Activated CD4-positive, alpha-beta memory T cell treated with anti-CD3 and anti-CD28 coated beads for 36 hours (primary cell): ENCODE measurements around the gene NKX6-2. TPM values are rescaled to one million over a fixed set of nuclear protein-coding genes. Genes with fewer than 3 reads are reported as not detected.

Source experiments
- CTCF ChIA-PET: fragments of 350-600 bp; sonication (Branson Sonifier 250); formaldehyde crosslinking; loops from one replicate; lab custom pipeline; 2021; ENCODE audit warnings: antibody characterized with exemption, inconsistent platforms; lab: Charles Lee
- POLR2A ChIA-PET: fragments of 350-600 bp; sonication (Branson Sonifier 250); formaldehyde crosslinking; loops from one replicate; lab custom pipeline; 2021; ENCODE audit warnings: antibody characterized with exemption; lab: Charles Lee
- DNase-seq: peaks from one replicate; pipeline ENCODE4 v3.0.0-alpha.2; 2020
- H3K27ac Mint-ChIP-seq: one replicate; pipeline ENCODE4 v1.8.0; 2021; ENCODE audit warnings: mixed read lengths
- H3K27me3 Mint-ChIP-seq: one replicate; pipeline ENCODE4 v1.8.0; 2021; ENCODE audit warnings: mixed read lengths
- H3K36me3 Mint-ChIP-seq: one replicate; pipeline ENCODE4 v1.8.0; 2021; ENCODE audit warnings: mixed read lengths
- H3K4me1 Mint-ChIP-seq: one replicate; pipeline ENCODE4 v1.8.0; 2021; ENCODE audit warnings: low read depth, mixed read lengths
- H3K4me3 Mint-ChIP-seq: one replicate; pipeline ENCODE4 v1.8.0; 2021; ENCODE audit warnings: mild to moderate bottlenecking, mixed read lengths
- H3K9me3 Mint-ChIP-seq: one replicate; pipeline ENCODE4 v1.8.0; 2021; ENCODE audit warnings: mixed read lengths
- intact Hi-C: fragments of 100-400 bp; cut with micrococcal nuclease; formaldehyde crosslinking; loops from one replicate; pipeline ENCODE4 v1.15.1; 2023
- total RNA-seq, 2 experiments: library from RNA; stranded (reverse); gene quantifications; one replicate each; pipeline ENCODE4 v1.2.3, GENCODE V29; 2021

The NKX6-2 gene
- total RNA-seq, 2 experiments from 2014 or later = not detected

GRCh38 chr10:132753596-132753995 lies 32.4 kb downstream of the NKX6-2 start:
- DNase-seq = no peak
- CTCF ChIA-PET = no interaction called here
- Mint-ChIP-seq H3K4me1 (no peaks in the 10 kb centered on the region), H3K27me3 (no peaks in the 10 kb centered on the region), H3K27ac (no peak overlapping the region), H3K36me3 (peaks cover 31% of the 10 kb centered on the region), H3K9me3 (peaks cover 16% of the 10 kb centered on the region), H3K4me3 (no peak overlapping the region)
- intact Hi-C loops = no loop called here
- POLR2A ChIA-PET = no interaction called here

- no peak for DNase-seq
- ChIA-PET CTCF (no interaction called here), POLR2A (no interaction called here)
- Mint-ChIP-seq H3K9me3 (peaks cover 16% of the 10 kb centered on the region), H3K27ac (no peak overlapping the region), H3K4me1 (no peaks in the 10 kb centered on the region), H3K27me3 (no peaks in the 10 kb centered on the region), H3K36me3 (peaks cover 31% of the 10 kb centered on the region), H3K4me3 (no peak overlapping the region)
- intact Hi-C loops = no loop called here
Measured at GRCh38 chr10:132752961-132753360, 33.0 kb downstream of the NKX6-2 start.

- intact Hi-C loops = no loop called here
- Mint-ChIP-seq H3K36me3 (peaks cover 30% of the 10 kb centered on the region), H3K27ac (no peak overlapping the region), H3K4me1 (no peaks in the 10 kb centered on the region), H3K27me3 (no peaks in the 10 kb centered on the region), H3K4me3 (no peak overlapping the region), H3K9me3 (peaks cover 16% of the 10 kb centered on the region)
- POLR2A ChIA-PET = no interaction called here
- peak; percentile 11 for DNase-seq
- CTCF ChIA-PET = no interaction called here
Measured at GRCh38 chr10:132752378-132752777, 33.6 kb downstream of the NKX6-2 start.

GRCh38 chr10:132750936-132751335 lies 35.0 kb downstream of the NKX6-2 start:
- Mint-ChIP-seq H3K4me1 (no peaks in the 10 kb centered on the region), H3K9me3 (peaks cover 9% of the 10 kb centered on the region), H3K27me3 (no peaks in the 10 kb centered on the region), H3K36me3 (peaks cover 20% of the 10 kb centered on the region), H3K4me3 (no peak overlapping the region), H3K27ac (no peak overlapping the region)
- DNase-seq = no peak
- POLR2A ChIA-PET = no interaction called here
- CTCF ChIA-PET = no interaction called here
- intact Hi-C loops = no loop called here

GRCh38 chr10:132749371-132749795 lies 36.6 kb downstream of the NKX6-2 start:
- Mint-ChIP-seq H3K4me3 (no peak overlapping the region), H3K4me1 (no peaks in the 10 kb centered on the region), H3K9me3 (no peaks in the 10 kb centered on the region), H3K27ac (no peak overlapping the region), H3K27me3 (no peaks in the 10 kb centered on the region), H3K36me3 (peaks cover 9% of the 10 kb centered on the region)
- intact Hi-C loops = no loop called here
- DNase-seq = no peak
- POLR2A ChIA-PET = no interaction called here
- CTCF ChIA-PET = no interaction called here

- H3K4me1 Mint-ChIP-seq = no peaks in the 10 kb centered on the region
- POLR2A ChIA-PET = no interaction called here
- no peak overlapping the region for H3K4me3 Mint-ChIP-seq
- H3K36me3 Mint-ChIP-seq = peaks cover 4% of the 10 kb centered on the region
- H3K9me3 Mint-ChIP-seq = no peaks in the 10 kb centered on the region
- no peaks in the 10 kb centered on the region for H3K27me3 Mint-ChIP-seq
- CTCF ChIA-PET = no interaction called here
- intact Hi-C loops = no loop called here
- DNase-seq = no peak
- H3K27ac Mint-ChIP-seq = no peak overlapping the region
Measured at GRCh38 chr10:132748545-132749370, 37.2 kb downstream of the NKX6-2 start.

GRCh38 chr10:132748135-132748534 lies 37.8 kb downstream of the NKX6-2 start:
- Mint-ChIP-seq H3K36me3 (no peaks in the 10 kb centered on the region), H3K9me3 (no peaks in the 10 kb centered on the region), H3K4me3 (no peak overlapping the region), H3K4me1 (no peaks in the 10 kb centered on the region), H3K27me3 (no peaks in the 10 kb centered on the region), H3K27ac (no peak overlapping the region)
- CTCF ChIA-PET = no interaction called here
- intact Hi-C loops = no loop called here
- POLR2A ChIA-PET = no interaction called here
- no peak for DNase-seq

GRCh38 chr10:132746801-132747625 lies 38.9 kb downstream of the NKX6-2 start:
- ChIA-PET CTCF (no interaction called here), POLR2A (no interaction called here)
- Mint-ChIP-seq H3K9me3 (no peaks in the 10 kb centered on the region), H3K36me3 (no peaks in the 10 kb centered on the region), H3K27ac (no peak overlapping the region), H3K4me1 (no peaks in the 10 kb centered on the region), H3K4me3 (no peak overlapping the region), H3K27me3 (no peaks in the 10 kb centered on the region)
- DNase-seq = no peak
- intact Hi-C loops = no loop called here

- DNase-seq = no peak
- intact Hi-C loops = no loop called here
- Mint-ChIP-seq H3K4me1 (no peaks in the 10 kb centered on the region), H3K27me3 (no peaks in the 10 kb centered on the region), H3K27ac (no peak overlapping the region), H3K36me3 (no peaks in the 10 kb centered on the region), H3K9me3 (no peaks in the 10 kb centered on the region), H3K4me3 (no peak overlapping the region)
- ChIA-PET CTCF (no interaction called here), POLR2A (no interaction called here)
Measured at GRCh38 chr10:132746386-132746785, 39.6 kb downstream of the NKX6-2 start.

GRCh38 chr10:132745971-132746370 lies 40.0 kb downstream of the NKX6-2 start:
- intact Hi-C loops = no loop called here

GRCh38 chr10:132745511-132745910 lies 40.4 kb downstream of the NKX6-2 start:
- Mint-ChIP-seq H3K4me3 (no peak overlapping the region), H3K27ac (no peak overlapping the region), H3K4me1 (no peaks in the 10 kb centered on the region), H3K36me3 (no peaks in the 10 kb centered on the region), H3K27me3 (no peaks in the 10 kb centered on the region), H3K9me3 (no peaks in the 10 kb centered on the region)
- no peak for DNase-seq
- POLR2A ChIA-PET = no interaction called here
- intact Hi-C loops = no loop called here
- CTCF ChIA-PET = no interaction called here

More at GRCh38 chr10:132745971-132746370, 40.0 kb downstream of the NKX6-2 start:
- Mint-ChIP-seq H3K4me3 (no peak overlapping the region), H3K4me1 (no peaks in the 10 kb centered on the region), H3K9me3 (no peaks in the 10 kb centered on the region), H3K36me3 (no peaks in the 10 kb centered on the region), H3K27ac (no peak overlapping the region), H3K27me3 (no peaks in the 10 kb centered on the region)
- CTCF ChIA-PET = no interaction called here
- POLR2A ChIA-PET = no interaction called here
- no peak for DNase-seq

GRCh38 chr10:132744839-132745238 lies 41.1 kb downstream of the NKX6-2 start:
- intact Hi-C loops = no loop called here
- no peaks in the 10 kb centered on the region for H3K27me3 Mint-ChIP-seq
- H3K4me1 Mint-ChIP-seq = no peaks in the 10 kb centered on the region
- no peak overlapping the region for H3K27ac Mint-ChIP-seq
- no peak overlapping the region for H3K4me3 Mint-ChIP-seq
- no peaks in the 10 kb centered on the region for H3K36me3 Mint-ChIP-seq
- no peak for DNase-seq
- CTCF ChIA-PET = no interaction called here
- H3K9me3 Mint-ChIP-seq = no peaks in the 10 kb centered on the region
- POLR2A ChIA-PET = no interaction called here
